ENCODE results near the gene AKAP13.
"Not testable (repeated sequence)": the region's sequence is repeated elsewhere in the genome, so short reads cannot be mapped to it uniquely, and the experiment has no call there.

Gene AKAP13

DNA sequence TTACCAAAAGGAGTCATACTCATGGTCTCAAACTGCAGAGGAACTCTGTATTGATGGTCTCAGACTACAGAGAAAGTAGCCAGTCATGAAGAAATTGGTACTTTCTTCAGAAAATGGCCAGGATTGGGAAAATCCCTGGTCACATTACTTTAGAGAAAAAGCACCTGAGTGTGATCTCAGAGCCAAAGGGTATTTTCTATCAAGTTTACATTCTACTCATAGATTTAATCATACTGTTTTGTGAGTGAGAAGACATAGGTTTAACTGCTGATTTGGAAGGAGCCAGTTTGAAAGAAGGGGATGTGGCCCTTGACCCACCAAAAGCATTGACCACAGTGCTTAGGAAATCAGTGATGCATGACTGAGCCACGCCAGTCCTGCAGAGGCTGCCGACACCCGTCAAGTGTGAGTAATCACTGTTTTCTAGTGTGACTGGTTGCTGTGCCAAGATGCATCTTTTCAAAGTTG, 203.6 kb downstream of the AKAP13 start:
- no peak overlapping the region for H3K4me3 ChIP-seq (ENCODE audit: low read depth, low read length)

DNA sequence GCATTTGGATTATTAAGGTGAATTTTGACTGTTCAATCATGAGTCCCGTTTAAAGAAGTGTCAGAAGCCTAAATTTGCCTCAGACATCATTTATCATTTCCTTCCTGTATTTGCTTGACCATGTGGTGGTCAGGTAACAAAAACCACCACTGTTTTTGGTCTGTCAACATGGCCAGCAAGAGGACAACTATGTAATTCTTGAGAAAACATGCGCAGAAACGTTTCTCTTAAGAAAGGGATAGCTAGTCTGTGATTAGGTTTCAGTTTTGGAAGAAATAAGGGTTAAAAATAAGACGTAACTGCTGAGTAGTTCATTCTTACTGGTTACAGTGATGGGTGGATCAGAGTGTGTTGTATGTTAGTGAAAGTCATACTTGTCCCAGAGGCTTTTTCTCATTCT, 204.5 kb downstream of the AKAP13 start:
- H3K4me3 ChIP-seq (ENCODE audit: low read depth, low read length): no peak overlapping the region

DNA sequence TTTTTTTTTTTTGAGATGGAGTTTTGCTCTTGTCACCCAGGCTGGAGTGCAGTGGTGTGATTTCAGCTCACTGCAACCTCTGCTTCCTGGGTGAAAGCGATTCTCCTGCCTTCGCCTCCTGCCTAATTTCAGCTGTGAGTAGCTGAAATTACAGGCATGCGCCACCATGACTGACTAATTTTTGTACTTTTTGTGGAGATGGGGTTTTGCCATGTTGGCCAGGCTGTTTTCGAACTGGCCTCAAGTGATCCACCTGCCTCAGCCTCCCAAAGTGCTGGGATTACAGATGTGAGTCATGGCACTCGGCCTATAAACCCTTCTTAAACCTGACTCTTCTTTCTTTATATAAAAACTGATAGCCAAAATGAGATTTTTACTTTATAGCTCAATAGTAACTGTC, 205.8 kb downstream of the AKAP13 start:
- not testable (repeated sequence) for H3K4me3 ChIP-seq (ENCODE audit: low read depth, low read length)

DNA sequence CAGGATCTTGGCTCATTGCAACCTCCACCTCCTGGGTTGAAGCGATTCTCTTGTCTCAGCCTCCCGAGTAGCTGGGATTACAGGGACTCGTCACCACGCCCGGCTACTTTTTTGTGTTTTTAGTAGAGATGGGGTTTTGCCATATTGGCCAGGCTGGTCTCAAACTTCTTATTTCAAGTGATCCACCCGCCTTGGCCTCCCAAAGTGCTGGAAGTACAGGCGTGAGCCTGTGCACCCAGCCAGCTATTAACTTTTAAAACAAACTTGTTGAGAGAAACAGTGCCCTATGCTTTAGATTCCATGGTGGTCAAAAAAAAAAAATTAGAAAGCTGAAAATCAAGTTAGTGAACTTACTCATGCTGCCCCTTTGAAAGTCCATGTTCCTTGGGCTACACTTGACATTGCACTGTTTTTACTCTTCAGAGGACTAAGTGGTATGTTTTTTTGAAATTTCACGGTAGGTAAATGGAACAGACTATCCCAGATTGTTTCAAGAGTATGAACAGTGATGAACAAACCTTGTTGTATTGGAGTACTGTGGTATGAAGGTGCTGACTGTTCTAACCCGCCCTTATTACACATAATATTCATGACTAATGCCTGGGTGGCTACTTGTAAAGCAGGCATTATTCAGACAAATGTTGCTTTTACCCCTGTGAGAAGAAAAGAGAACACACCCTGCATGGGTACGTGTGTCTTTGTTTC, 207.5 kb downstream of the AKAP13 start:
- H3K4me3 ChIP-seq (ENCODE audit: low read depth, low read length): no peak overlapping the region

DNA sequence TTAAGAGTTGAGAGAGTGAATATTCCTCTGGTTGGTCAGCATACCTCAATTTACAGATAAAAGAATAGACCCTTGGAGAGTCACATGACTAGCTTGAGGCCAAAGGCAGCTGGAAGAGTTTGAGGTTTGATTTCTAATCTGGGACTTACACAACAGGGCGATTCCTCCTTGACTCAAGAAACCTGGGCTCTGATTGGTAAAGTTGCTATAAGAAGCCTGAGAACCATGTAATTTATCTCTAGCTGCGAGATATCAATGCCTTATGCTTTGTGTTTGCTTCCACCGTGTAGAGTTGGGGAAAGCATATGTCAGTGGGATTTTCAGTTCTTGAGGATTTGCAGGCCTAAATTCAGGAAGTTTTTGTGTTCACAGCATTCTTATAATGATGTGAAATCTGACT, 208.3 kb downstream of the AKAP13 start:
- H3K4me3 ChIP-seq (ENCODE audit: low read depth, low read length): no peak overlapping the region

DNA sequence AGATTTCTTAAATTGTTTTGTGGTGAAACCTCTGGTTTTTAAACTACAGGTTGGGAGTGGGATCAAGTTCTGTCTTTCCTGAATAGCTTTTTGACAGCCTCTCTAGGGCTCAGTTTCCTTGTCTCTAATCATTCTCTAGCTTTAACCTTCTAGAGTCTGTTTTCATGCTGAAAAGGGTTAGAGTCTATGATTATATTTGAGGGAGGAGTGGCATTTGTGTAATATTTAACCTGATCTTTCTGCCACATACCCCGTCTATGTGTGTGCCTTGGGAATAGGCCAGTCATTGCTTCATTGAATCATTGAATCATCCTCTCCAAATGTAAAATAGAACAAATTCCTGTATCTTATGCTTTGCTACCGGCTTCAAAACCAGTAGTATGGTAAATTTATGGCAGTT, 209.4 kb downstream of the AKAP13 start:
- no peak overlapping the region for H3K4me3 ChIP-seq (ENCODE audit: low read depth, low read length)

DNA sequence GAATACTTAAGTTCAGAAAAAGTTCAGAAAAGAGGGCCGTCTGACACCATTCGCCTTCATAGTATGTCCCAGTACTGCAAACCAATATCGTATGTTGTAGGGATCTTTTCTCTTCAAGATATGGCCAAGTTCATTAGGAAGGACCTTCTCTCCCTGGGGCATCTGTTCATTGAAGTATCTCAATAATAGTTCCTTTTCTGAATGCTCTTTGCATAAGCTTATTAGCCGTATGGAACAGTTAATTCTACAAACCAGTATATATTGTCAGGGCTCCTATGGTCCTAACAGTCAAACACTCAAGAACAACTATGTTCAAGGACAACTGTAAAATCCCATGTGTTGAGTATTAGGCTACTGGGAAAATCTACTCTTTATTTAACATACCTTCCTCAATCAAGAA, 211.2 kb downstream of the AKAP13 start:
- H3K4me3 ChIP-seq (ENCODE audit: low read depth, low read length): no peak overlapping the region

DNA sequence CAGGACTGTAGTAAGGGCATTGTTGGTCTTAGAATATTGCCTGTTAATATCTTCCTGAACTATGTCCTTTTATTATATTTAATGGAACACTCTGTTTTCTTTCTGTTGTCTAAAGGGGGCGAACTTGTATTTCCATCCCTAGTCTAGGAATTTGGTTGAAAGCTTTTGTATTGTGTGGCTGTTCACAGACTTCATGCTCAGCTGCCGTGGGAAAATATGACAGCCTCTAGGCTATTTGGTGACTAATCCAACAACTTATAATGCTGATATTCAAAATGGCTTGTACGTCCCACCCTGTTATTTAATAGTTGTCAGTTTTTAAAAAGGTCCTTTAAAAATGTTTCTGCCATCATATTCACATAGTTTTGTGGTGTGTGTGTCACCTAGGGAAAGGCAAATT, 211.7 kb downstream of the AKAP13 start:
- no peak overlapping the region for H3K4me3 ChIP-seq (ENCODE audit: low read depth, low read length)

DNA sequence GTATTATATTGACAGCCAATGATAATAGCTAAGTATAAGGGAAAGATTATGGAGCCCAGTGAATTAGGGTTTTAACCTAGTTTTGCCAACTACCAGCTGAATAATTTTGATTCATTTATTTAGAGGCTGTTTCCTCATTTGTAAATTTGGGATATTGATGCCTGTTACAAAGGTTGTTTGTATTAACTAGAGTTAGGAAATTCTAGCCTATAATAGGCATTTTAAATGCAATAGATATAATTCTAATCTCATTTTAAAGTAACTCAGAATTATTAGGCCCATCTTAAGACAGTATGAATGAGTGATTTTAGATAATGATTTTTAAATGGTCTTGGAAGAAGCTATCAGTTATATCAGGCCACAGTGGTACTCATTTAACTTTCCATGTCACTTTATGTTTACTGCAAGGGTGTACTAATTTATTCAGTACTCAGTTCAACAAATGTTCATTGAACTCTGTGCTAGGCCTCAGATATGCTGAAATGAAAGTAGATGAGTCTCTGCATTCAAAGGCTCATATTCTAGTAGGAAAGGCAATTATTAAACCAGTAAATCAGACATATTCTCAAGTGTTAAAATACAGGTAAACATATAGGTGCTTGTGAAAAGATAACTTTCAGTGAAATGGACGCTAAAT, 213.5 kb downstream of the AKAP13 start:
- H3K4me3 ChIP-seq (ENCODE audit: low read depth, low read length): no peak overlapping the region

DNA sequence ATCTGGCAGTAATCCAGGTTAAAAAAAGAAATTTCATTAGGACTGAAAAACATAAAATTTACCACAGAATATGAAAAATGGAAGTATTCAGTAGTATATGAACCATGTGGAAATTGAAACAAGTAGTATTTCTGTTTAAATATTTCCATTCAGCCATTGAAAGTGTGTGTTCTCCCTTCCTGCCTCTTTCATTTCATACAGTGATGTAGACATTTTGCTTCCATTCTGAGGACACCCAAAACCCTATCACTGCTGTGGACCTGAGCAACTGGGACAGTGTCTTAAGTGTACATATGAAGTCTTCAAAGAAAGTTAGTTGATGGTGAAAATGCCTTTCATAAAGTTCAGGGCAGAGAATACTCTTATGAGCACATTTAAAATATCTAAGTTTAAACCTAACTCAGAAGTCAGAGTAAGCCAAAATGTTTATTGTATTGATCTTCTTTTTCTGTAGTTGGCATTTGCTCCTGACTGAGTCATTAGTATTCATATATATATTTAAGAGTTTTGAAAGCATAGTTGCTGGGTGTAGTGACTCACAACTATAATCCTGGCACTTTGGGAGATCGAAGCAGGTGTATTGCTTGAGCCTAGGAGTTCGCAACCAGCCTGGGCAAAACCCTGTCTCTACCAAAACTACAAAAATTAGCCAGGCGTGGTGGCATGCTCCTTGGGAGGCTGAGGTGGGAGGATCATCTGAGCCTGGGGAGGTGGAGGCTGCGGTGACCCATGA, 215.6 kb downstream of the AKAP13 start:
- no peak overlapping the region for H3K4me3 ChIP-seq (ENCODE audit: low read depth, low read length)

DNA sequence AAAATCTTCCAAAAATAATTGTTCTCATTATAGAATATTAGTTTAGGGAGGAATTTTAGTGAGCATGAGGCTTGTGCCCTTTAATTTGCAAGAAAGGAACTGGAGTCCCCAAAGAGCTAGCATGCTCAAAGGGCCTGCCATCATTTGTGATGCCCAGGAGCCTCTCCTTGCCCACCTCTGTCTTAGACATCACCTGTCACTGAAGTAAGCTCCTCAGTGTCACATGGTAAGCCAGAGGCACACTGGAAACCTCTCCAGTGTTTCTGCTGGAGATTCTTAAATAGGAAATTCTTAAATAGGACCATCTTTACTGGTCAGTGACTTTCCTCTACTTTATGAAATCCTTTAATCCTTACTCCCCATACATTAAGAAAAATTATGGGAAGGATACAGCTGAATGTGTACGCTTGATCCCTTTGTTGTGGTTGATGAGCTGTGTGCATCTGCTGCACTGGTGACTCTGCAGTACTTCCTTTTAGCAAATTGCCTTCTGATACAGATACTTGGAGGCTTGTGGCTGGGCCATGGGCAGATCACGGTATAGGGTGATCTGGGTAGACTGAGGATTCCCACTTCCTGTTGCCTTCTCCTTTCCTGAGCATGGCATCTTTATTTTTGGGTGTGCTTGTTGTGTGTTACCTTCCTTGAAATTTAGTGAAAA, 216.9 kb downstream of the AKAP13 start:
- H3K4me3 ChIP-seq (ENCODE audit: low read depth, low read length): no peak overlapping the region

DNA sequence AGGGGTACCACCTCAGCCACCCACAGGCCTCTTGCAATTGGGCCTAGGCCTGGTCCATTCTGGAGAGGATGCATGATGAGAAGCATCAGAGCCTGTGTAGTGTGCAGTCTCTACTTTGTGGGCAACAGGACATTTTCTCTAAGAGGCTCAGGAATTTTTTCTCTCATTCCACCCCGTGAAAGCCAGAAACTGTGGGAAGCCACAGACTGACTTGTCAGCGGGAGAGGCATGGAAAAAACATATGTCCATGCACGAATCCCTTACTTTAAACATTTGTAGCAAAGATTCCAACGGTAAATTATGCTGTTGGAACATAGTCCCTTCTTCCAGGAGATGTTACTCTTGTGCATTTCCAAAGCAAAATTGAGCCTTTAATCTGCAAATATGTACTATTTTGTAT, 217.8 kb downstream of the AKAP13 start:
- H3K4me3 ChIP-seq (ENCODE audit: low read depth, low read length): no peak overlapping the region

DNA sequence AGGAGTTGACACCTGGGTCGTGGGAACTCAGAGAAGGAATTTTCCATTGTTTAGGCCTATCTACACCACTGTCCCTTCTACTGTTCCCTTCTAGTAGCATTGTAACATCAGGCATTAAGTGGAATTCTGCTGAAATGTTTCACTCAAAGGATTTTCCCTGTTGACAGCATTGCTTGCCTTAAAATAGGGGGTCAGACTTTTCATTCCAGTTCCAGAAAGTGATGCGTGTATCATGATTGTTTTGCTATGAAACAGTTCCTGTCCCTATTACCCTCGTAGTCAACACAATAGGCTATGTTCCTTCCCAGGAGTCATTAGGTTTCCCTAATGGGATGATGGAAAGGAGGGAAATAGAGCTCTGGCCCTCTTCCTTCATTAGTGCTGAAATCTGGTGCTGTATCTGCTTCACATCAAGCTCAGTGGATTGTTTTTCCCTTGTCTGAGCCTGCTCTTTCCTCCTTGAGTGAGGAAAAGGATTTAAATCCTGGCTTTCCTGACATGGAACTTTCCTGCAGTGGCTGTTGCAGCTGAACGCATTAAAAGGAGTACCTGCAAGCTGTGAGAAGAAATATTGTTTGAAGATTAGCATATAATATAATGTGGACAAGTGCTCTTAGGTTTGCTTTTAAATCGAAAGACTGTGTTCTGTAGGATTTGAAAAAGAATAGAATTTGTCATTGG, 218.5 kb downstream of the AKAP13 start:
- H3K4me3 ChIP-seq (ENCODE audit: low read depth, low read length): no peak overlapping the region

DNA sequence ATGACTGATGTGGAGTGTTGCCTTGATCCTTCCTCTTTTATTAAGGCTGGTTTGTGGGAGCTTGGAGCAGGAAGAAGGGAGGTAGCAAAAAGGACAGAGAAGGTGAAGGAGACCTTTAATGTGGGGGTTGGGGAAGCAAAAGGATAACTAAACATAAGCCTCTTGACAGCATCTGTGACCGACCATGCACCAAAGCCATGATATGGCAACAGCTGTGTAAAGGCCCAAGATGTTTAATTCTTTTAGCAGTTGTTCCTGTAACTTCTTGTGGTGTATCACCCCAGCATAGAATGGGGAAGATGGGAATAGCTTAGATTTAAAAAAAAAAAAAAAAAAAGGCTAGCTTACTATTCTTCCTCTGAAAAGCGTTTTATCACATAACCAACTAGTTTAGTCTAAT, 219.6 kb downstream of the AKAP13 start:
- H3K4me3 ChIP-seq (ENCODE audit: low read depth, low read length): no peak overlapping the region

DNA sequence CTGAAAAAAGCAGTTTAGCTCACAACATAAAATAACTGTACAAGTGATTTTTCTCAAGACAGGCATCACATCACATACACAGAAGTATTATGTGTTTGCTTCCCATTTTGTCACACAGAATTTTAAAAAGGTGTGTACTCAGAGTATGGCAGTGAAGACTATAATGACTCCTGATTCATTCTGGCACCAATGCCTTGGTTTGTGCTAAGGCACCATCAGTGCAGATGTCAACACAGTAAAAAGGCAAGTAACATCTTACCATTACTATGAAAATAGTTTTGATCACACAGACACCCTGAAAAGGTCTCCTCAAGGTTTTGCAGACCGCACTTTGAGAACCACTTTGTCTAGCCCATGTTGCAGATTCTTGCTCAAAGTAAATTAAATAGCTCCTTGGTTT, 222.8 kb downstream of the AKAP13 start:
- H3K4me3 ChIP-seq (ENCODE audit: low read depth, low read length): no peak overlapping the region

DNA sequence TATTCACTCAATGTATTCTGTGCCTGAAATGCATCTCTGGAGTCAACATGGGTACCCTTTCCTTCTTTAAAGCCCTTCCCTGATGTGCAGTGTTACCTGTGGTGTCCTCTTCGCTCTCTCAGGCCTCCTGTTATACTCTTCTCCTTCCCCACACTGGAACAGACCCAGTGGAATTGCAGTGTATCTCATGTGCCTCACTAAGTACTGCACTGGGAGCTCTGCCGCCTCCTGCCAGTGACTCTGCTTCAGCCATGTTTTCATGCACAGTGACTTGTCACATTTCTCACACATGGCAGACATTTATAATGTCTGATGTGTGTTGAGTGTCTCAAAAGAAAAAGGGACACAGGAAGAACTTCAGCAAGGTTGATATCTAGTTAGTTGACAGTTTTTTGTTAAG, 223.3 kb downstream of the AKAP13 start:
- H3K4me3 ChIP-seq (ENCODE audit: low read depth, low read length): no peak overlapping the region

DNA sequence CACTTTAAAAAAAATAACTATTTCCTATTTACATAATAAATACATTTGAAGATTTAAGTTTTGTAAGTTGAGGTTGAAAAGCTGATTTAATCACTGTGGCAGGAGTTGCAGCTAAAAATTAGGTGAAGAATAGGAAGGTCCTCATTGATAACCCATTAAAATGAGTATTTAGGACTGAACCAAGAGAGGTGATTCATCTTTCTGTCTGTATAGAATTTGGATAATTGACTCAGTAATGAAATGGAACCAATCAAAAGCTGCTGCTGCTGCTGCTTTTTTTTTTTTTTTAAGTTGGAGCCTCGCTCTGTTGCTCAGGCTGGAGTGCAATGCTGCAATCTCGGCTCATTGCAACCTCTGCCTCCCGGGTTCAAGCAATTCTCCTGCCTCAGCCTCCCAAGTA, 223.8 kb downstream of the AKAP13 start:
- H3K4me3 ChIP-seq (ENCODE audit: low read depth, low read length): no peak overlapping the region

DNA sequence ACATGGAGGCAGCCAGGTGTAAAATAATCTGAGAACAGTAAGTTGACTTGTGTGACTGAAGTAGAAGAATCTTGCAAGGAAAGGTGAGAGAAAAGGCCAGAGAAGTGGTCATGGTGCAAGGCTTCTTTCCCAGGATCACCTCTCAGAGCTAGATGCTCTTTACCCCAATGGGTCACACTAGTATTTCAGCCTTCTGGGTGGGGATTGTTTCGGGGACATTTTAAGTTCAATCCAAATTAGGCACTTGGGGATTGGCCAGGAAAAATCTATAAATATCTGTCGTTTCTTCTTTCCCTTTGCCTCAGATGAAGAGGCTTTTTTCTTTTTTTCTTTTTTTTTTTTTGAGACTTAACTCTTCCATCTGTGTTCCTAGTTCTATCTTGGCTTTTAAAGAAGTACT, 226.3 kb downstream of the AKAP13 start:
- H3K4me3 ChIP-seq (ENCODE audit: low read depth, low read length): no peak overlapping the region

DNA sequence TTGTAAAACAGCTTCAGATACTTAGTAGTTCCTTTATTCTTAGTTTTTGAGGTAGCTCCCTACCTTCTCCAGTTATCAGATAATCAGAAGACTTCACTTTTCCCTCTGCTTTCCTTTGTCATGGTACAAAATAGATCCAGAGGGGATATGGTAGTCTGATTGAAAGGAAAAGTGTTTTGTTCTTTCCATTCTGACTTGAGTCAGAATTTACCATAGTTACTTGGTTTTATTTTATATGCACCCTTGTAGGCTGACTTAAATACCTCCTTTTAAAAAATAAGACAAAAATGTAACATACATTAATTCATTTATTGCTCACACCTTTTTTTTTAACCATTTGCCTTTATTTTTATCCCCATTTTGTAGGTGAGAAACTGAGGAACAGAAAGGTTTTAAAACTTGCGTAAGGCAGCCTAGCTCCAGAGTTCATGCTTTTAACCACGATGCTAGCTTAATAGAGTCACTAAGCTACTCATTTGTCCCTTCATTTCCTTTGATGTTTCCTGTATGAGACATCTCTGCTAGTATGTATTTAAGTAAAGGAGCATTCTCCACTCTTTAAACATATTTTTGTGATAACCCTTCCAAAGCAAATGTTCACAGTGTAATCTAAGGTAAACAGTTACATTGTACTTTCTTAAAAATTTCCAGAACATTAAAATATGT, 226.9 kb downstream of the AKAP13 start:
- H3K4me3 ChIP-seq (ENCODE audit: low read depth, low read length): no peak overlapping the region

DNA sequence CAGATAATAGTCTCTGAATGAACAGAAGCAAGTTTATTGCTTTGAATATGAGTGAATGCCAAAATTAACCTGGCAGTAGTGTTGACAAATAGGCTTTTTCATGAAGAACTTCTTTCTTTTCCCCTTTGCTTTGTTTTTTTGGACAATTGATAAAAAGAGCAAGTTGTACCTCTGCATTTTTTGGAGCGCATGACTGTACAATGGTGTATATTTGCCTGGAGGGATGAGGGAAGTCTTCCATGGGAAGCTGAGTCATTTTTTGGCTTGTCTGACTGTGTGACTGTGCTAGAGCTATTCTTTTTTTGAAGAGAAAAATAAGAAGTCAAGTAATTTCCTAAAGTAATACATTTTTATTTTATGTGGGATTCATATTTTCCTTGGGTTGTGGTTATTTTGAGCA, 227.4 kb downstream of the AKAP13 start:
- H3K4me3 ChIP-seq (ENCODE audit: low read depth, low read length): no peak overlapping the region

DNA sequence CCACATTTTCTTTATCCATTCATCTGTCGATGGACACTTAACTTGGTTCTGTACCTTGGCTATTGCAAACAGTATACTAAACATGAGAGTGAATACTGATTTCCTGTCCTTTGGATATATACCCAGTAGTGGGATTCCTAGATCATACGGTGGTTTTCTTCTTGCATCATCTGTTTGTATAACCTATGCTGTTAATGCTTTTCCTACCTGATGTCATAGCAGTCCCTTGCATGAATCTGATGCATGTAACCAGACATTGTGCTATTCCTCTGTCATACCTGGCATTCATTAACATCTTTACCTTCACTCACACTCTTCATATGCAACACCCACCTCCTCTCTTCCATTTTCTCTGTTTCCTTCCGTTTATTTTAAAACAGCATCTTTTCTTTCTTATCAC, 229.1 kb downstream of the AKAP13 start:
- H3K4me3 ChIP-seq (ENCODE audit: low read depth, low read length): no peak overlapping the region

Measured in iPS-11a (cell line).